NCI-H1417 treated with DMSO at 0.1 percent for 48 hours (cell line): ENCODE measurements around the gene TBL1X.
"Not testable (repeated sequence)": the region's sequence is repeated elsewhere in the genome, so short reads cannot be mapped to it uniquely, and the experiment has no call there.

Experiments
- DNase-seq: peaks from one replicate; lab custom pipeline; 2025; lab: John Stamatoyannopoulos, UW

TBL1X gene

DNA sequence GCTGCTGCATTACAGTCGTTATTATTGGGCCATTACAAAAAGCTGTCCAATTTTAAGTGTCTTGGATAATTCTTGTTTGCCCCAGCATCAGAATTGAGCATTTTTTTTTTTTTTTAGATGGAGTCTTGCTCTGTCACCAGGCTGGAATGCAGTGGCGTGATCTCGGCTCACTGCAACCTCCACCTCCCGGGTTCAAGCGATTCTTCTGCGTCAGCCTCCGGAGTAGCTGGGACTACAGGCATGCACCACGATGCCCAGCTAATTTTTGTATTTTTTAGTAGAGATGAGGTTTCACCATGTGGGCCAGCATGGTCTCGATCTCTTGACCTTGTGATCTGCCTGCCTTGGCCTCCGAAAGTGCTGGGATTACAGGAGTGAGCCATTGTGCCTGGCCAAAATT, 71.3 kb downstream of the TBL1X start:
- not testable (repeated sequence) for DNase-seq

DNA sequence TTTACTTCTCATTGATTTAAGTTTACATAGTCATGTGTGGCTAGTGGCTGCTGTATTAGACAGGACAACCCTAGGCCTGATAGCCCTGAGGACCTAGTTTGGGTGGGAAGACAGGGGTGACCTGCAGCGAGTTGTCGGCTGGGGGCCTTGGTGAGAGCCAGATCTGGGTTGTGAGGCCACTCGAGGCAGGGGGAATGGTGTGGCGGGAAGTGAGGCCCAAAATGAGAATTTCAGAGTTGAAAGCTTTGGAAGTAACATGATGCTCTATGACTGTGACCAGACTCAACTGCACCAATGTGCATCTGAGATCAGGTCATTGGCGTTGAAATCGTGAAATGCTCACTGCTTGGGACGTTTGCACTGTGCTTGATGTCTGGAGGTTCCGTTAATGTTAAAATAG, 72.9 kb downstream of the TBL1X start:
- DNase-seq: no peak

DNA sequence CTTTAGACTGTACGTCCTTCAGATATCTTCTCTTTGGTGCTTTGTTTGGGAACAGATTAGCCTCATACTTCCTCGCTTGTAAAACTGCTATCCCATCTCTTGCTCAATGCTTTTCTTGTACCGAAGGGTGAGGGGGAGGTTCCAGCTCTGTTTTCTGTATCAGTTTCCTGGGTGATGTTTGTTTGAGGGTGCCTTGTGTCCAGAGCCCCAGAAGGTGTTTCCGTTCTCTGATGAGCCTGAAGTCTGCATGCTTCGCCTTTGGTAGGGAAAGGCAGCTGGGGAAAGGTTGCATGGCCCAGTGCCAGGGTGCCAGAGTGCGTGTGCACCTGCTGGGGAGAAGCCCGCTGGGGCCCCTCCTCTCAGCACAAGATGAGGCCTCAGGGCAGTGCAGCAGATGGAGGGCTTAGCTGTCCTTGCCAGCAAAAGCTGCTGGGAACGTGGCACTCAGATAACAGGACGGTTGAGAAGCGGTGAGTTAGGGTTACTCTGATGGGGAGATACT, 73.7 kb downstream of the TBL1X start:
- DNase-seq: peak; percentile 59

DNA sequence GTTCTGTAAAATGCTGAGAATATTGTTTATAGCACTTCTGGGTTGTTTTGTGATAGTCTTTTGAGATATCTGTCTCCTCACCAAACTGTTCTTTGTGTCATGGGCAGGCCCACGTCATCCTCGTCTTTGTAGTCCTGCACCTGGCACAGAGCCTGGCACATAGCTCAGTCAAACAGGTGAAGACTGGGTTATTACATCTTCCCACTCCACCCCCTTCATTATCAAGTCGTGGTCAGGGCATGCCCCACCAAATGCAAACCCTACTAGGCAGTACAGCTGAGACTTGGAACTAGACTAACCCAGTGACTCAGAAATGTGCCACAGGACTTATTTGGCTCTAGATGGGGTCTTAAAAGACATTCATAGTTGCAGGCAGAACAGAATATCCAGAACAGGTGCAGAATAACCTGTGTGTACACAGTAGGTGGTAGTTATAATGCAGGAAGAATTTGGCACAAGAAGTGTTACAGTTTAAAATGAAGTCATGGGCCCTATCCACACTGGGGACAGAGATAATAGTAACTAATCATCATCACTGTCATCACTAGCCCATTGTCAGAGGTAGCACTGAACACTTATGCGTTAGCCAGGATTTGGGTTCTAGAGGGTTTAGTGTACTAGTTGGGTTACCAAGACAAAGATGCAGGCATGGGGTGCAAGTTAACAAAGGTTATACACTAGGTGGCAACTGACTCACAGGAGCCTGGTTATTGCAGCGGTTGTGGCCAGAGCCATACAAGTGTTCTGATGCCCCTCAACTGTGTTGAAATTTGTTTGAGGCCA, 74.9 kb downstream of the TBL1X start:
- DNase-seq: no peak

DNA sequence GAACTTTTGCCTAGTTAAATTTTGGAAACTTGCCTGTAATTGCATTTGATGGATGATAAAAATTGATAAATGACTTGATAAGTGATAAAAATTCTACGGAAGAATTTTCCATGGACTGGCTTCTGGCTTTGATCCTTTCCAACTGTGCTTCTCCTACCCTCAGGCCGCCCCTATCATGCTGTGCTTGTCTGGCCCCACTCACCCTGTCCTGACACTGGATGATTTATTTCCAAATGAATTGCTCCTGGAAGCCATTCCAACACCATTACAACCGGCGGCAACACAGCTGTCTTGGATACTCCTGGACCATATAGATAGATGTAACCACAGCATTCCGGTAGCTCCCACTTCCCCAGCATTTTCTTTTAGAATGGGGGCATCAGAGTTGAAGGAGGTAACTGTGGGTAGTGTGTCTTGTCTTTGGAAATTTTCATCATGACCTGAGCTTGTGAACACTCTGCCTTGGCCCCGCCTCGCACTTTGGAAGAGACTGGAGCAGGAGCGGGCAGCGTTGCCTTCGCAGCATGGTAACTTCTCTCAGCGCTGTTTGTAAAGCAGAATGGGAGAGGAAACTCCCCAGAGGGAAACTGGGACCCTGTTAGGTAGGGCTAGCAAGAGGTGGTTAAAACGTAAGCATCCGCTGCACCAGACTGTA, 77.4 kb downstream of the TBL1X start:
- no peak for DNase-seq

DNA sequence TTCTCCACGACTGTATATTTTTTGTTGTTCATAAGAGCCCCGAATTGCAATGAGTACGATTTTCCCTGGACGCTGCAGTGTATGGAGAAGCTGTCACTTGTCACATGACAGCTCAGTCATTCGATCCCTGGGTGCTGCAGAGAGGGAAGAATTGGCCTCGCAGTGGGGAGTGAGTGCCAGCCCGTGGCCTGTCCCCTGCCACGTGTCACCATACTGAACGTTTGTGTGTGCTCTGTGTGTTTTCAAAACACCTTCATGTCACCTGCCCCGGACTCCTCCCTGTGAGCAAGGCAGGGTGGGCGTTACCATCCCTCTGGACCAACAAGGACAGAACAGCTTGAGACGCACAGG, 77.9 kb downstream of the TBL1X start:
- DNase-seq: peak; percentile 49

DNA sequence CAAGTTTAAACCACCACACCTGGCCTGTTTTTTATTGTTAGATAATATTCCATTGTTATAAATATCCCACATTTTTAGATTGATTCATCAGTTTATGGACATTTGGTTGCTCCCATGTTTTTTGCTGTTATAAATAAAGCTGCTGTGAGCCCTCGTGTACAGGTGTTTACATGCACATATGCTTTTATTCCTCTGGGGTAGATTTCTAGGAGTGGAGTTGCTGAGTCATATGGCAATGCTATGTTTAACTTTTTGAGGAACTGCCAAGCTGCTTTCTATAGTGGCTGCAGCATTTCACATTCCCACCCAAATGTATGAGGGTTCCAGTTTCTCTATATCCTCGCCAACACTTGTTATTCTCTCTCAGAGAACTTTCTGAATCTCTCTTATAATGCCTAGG, 90.5 kb downstream of the TBL1X start:
- no peak for DNase-seq

DNA sequence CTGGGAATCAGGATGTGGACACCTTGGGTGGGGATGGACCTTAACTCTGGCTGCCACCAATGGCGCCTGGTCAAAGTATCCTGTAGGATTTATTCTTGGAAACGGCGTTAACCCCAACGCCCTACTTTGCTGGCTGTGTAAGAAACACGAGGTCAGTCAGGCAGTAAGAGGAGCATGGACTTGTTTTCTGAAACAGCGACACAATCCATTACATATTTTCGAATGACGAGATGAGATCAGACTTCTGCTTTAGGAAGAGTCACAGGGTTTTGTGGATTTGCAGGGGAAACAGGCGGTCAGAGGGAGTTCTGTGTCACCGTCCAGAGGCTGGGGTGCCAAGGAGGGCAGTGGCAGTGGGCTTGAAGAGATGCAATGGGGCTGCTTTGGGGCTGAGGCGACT, 92.2 kb downstream of the TBL1X start:
- DNase-seq: no peak

DNA sequence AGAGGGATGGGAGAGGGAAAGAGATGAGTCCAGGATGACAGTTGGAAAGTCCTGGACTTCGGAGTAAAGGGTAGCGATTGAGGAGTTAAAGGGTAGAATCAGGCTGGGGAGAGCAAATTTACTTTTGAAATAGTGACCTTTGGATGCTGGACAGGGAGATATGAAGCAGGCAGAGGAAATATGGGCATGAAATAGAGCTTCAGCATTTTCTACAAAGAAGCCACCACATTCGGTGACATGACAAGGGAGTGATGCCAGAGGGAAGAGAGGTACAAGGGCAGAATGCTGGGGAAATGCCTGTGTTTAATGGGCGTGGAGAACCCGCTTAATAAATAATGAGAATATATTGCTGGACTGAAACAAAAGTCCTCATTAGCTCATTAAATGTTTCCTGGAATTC, 92.7 kb downstream of the TBL1X start:
- DNase-seq: no peak

DNA sequence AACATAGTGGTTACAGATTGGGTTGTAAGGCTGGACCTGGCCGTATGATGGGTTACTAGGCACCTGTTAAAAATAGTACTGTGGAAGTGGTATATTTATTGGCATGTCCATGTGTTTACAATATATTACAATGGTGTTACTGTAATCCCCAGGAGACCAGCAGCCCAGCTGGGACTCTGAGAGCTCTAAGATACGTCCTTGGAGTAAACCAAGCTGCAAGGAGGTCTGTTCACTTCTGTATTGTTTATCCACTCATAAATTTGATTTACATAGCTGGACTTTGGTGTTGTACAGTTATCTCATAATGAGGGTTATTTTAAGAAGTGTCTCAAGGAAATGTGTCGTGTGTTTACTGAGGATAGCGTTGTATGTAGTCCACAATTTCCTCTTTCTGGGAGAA, 93.8 kb downstream of the TBL1X start:
- no peak for DNase-seq

DNA sequence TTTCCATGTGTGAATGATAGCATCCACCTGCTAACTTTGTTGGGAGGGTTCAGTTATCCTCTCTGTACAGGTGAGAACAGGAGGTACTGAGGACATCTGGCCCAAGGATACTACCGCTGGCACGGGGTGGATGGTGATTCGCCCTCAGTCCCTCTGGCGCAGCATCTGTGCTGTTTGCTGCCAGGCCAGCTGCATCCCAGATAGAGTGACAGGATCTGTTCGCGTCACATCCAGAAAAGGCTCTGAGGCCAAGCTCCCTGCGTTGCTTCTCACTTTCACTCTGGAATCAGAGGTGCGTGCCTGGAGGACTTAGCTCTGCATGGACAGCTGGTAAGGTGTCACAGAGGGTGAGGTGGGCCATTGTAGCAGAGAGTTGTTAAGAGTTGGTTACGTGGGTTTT, 95.4 kb downstream of the TBL1X start:
- no peak for DNase-seq

DNA sequence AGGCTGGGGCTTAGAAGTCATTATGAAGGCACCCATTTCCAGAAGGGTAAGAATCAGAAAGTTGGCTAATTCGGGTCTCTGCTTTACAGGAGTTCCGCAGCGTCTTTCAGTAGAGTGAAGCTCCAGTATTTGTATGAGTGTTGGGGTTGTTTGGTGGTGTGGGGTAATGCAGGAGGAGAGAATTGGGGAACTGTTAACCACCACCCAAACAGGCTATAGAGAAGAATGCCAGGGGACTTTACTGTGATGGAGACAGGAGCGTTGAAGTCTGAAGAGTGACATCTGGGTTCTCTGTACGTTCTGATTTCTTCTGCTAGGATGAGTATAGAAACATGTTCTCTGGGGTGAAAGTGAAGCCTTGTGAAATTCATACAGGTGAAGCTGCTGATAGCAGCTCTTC, 96.3 kb downstream of the TBL1X start:
- no peak for DNase-seq

DNA sequence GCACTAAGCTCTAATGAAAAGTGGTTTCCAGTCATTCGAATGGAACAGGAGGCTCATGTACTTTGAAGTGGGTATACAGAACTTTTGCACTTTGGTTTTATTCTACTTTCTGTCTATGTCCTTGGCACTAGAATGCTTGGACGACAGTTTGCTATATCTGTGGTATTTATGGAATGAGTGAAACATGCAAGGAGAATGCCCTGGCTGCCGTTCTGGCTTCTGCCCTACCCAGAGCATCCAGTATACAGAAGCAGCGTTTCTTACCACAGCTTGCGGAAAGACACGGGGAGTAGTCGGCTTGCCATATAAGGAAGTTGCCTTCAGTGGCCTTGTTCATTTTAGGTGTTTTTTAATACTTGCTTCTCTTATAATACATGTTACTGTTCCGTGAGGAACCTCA, 98.0 kb downstream of the TBL1X start:
- no peak for DNase-seq

DNA sequence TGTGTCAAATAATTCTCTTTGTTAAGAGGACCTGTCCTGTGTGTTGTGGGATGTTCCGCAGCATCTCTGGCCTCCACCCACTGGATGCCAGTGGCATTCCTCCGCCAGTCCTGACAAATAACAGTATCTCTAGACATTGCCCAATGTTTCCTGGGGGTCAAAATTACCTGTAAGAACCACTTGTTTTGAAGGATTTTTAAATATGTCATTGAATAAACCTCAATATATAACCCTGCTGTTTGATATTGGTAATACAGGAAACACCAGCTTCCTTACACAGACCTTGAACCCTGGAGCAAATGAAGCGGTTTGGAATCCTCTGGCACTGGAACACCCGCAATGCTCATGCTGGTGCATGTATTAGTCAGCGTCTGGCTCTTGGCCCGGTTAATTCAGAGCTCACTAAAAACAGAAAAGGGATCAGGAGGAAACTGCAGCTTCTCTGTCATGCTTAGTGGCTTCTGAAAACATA, 101.3 kb downstream of the TBL1X start:
- no peak for DNase-seq

DNA sequence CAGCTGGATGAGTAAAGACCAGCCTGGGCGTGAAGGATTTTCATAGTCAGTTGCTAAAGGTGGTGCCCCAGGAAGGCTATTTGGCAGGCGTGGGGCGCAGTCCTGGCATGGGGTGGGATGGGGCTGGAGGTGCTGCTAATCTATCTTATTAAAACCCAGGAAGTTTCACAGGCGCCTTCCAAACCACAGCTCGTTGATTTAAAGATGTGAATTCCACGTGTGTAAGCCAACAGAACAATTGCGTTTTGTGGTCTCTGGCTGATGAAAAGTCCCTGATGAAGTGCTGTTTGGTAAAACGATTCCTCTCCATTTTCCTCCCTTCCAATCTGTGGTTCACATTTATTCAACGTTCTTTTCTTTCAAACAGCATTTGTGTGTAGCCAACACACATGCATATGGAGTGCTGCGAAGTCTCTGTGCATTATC, 105.0 kb downstream of the TBL1X start:
- DNase-seq: no peak

DNA sequence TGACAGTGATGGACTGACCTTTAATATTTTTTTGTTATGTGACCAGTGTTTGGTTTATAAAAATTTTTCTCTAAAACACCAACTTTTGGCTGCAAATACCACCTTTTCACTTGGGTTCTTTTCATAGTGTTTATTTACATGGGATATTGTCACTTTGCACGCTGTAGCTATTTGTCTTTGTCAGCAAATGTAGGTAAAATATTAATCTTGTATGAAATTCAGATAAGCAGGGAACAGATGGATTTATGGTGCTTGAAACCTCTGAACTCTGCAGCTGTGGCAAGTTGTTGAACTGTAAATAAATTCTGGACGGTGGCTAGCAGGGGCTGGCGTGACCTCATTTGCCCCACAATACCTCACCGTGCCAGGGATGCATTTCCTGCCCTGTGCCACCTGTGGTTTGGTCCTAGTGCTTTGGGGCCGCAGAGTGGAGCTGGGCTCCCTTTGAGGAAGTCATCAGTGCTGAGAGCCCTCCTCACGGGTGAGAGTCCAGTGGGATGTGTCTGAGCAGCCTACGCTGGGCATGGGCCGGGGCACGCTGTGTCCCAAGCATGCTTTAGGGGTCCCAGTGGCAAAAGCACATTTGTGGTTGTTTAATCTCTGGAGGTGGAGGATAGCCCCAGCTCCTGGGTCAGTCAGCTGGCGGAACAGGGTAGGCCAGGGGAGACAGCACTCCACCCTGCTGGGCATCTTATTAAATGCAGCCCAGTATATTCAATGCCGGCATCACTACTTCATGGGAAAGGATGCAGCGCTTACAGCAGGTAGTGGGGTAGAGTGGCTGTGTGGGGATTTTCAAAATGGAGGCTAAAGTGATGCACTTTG, 108.6 kb downstream of the TBL1X start:
- peak; percentile 50 for DNase-seq

DNA sequence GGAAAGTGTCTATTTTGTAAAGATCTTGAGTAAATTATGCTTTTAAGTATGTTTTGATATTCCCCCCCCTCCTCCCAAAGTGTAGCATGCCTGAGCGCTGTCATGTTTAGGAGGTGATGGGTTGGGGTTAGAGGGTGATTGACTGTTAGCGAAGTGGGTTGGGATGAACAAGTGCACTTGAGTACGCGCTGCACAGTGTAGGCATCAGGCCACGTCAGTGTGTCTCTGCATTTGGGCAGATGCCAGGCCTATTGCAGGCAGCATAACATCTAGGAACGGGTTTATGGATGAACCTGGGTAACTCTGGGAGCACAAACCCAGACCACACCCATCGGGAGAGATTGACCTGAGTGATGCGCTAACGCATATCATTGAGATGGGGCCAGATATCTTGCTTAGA, 111.2 kb downstream of the TBL1X start:
- no peak for DNase-seq

DNA sequence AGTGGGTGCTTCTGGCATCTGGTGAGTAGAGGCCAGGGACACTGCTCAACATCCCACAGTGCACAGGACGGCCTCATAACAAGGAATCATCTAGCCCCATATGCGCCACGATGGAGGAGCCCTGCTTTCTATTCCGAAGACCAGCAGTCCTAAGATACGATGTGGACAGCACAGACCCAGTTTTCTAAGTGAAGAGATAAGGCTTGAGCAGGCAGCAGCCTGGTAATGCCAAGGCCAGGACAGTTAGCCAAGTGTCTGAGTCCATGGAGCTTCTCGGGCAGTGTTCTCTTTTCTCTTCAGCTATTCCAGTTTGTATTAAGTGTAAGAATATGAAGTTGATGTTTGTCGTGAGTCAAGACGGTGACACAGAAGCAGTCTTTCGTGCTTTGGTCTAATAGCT, 112.7 kb downstream of the TBL1X start:
- no peak for DNase-seq

DNA sequence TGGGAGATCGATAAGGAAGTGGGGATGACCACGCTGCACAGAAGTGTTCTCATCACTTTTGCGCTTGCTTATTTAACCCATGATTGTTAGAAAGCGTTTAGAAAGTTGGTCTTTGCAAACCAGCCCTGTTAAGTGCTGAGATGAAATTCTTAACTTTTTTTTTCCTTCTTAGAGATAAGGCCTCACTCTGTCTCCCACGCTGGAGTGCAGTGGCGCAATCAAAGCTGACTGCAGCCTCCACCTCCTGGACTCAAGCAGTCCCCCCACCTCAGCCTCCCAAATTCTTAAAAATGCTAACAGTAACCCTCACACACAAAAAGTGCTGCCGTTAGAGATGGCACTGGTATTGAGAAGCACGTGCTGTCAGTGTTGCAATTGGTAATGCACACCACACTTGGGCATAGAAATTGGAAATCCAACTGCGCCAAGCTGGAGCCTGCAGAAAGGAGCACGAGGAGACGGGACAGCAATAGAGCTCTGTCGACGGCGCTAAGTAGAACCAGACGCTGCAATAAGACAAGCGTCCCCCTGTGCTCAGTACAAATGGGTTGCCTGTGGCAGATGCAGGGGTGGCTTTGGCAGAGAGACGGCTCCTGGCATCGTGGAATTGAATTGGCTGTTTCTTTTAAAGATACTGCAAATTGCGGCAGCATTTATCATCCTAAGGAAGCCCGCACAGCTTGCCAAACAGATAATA, 113.4 kb downstream of the TBL1X start:
- DNase-seq: no peak

DNA sequence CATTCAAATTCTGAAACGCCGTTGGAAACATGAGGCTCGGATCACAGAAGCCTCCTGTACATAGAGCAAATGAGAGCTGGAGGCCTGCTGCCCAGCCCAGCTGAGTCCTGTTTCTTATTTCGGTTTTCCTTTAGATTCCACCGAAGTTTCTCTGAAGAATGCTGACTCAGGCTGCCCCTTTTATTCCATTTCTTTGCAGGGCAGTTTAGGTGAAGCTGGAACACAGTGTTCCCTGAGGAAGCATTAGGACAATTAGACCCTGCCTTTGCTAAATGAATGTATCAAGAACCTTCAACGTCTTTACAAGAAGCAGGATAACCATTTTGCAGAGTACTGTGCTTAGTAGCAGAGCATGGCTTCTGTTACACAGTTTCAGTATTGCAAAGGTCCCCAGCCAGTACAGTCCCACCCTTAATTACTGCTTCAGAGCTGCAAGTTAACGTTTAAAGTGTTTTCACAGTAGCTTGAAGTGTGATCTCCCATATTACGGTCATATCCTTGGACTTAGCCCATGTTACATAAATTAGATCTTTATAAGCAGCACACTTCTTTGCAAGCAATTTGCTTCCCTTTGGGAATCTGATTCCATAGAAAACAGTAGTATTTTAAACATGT, 117.0 kb downstream of the TBL1X start:
- no peak for DNase-seq

DNA sequence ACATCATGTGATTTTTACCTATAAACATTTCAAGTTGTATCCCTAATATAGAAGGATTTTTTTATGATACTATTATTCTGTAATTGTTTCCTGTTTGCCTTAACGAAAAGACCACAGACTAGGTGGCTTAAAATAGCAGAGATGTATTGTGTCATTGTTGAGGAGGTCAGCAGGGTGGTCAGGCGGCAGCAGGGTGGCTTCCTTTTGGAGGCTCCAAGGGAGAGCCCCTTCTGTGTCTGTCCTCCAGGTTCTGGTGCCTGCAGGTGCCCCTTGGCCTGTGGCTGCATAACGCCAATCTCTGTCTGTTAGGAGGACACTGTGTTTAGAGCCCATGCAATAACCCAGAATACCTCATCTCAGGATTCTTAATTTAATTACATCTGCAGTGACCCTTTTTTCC, 118.1 kb downstream of the TBL1X start:
- no peak for DNase-seq

DNA sequence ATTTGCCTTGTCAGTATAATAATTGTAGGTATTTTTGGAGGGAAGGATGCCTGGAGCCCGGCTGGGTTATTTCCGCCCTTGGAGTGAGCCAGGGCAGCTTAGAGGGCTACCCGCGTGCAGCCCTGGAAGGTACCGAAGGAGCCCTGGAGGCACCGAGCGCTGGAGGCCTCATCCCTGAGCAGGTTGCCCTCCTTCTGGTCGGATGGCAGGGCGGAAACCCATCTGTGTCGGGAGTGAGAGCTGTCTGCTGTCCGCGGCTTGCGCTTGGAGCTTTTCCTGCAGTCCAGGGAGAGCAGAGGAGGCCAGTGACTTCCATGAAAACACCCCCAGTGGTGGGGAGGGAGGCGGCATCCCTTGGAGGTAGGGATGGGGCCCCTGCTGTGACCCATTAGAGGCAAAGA, 122.1 kb downstream of the TBL1X start:
- DNase-seq: peak; percentile 24
